Activated naive CD8-positive, alpha-beta T cell treated with anti-CD3 and anti-CD28 coated beads, Interleukin-2, amount 50 U/mL, for 24 hours (primary cell): ENCODE results near the gene SIK2.
"Not testable (repeated sequence)": the region's sequence is repeated elsewhere in the genome, so short reads cannot be mapped to it uniquely, and the experiment has no call there.

Experiments used
- ATAC-seq: fragments of 150-1000 bp; cut with Tn5 transposase; one replicate; pipeline ENCODE4 v1.10.0; 2021
- DNase-seq: peaks from one replicate; pipeline ENCODE4 v3.0.0; 2021
- H3K27ac Mint-ChIP-seq: one replicate; pipeline ENCODE4 v1.8.0; 2021; ENCODE audit warnings: mild to moderate bottlenecking, mixed read lengths
- H3K27me3 Mint-ChIP-seq: one replicate; pipeline ENCODE4 v1.8.0; 2021; ENCODE audit warnings: mixed read lengths
- H3K36me3 Mint-ChIP-seq: one replicate; pipeline ENCODE4 v1.8.0; 2021; ENCODE audit warnings: low read depth, mixed read lengths
- H3K4me1 Mint-ChIP-seq: one replicate; pipeline ENCODE4 v1.8.0; 2021; ENCODE audit warnings: mixed read lengths
- H3K4me3 Mint-ChIP-seq: one replicate; pipeline ENCODE4 v1.8.0; 2021; ENCODE audit warnings: mild to moderate bottlenecking, moderate library complexity, mixed read lengths
- H3K9me3 Mint-ChIP-seq: one replicate; pipeline ENCODE4 v1.8.0; 2021; ENCODE audit warnings: mixed read lengths

SIK2 gene

DNA sequence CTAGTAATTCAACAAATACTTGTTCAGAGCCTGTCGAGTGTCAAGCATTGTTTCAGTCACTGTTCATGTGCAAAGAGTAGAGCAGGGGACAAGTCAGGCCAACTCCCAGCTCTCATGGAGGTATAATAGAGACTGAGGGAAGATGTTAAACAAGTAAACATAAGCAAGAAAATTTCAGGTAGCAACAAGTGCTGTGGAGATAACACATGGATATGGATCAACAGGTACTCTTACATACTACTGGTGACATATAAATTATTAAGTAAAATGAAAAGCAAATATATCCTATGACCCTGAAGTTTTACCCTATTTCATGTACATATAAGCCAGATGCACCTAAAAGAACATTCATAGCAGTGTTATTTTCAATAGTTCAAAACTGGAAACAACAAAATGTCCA, 42.7 kb downstream of the SIK2 start:
- no peaks in the 10 kb centered on the region for H3K9me3 Mint-ChIP-seq
- peaks cover 2% of the 10 kb centered on the region for H3K4me1 Mint-ChIP-seq
- H3K27me3 Mint-ChIP-seq: no peaks in the 10 kb centered on the region
- no peak overlapping the region for H3K4me3 Mint-ChIP-seq
- no peak for DNase-seq
- H3K27ac Mint-ChIP-seq: no peak overlapping the region
- H3K36me3 Mint-ChIP-seq: peaks cover 5% of the 10 kb centered on the region
- ATAC-seq: no peak

DNA sequence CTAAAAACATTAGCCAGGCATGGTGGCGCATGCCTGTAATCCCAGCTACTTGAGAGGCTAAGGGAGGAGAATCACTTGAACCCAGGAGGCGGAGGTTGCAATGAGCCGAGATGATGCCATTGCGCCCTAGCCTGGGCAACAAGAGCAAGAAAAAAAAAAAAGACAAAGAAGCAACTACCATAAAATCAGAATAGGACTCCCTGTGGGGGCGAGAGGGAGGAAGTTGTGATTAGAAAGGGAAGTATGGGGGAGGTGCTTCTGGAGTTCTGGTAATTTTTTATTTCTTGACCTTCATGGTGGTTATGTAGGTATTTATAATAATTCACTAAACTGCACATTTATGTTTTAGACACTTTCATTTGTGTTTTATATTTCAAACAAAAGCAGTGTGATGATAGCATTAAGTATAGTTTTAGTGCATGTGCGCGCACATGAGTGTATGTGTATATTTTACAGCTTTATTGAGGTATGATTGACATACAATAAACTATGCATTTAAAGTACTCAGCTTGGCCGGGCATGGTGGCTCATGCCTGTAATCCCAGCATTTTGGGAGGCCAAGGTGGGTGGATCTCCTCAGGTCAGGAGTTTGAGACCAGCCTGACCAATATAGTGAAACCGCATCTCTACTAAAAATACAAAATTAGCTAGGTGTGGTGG, 43.5 kb downstream of the SIK2 start:
- DNase-seq (no peak), ATAC-seq (no peak)
- Mint-ChIP-seq H3K9me3 (no peaks in the 10 kb centered on the region), H3K27ac (no peak overlapping the region), H3K4me3 (no peak overlapping the region), H3K4me1 (peaks cover 2% of the 10 kb centered on the region), H3K36me3 (peaks cover 5% of the 10 kb centered on the region), H3K27me3 (no peaks in the 10 kb centered on the region)

DNA sequence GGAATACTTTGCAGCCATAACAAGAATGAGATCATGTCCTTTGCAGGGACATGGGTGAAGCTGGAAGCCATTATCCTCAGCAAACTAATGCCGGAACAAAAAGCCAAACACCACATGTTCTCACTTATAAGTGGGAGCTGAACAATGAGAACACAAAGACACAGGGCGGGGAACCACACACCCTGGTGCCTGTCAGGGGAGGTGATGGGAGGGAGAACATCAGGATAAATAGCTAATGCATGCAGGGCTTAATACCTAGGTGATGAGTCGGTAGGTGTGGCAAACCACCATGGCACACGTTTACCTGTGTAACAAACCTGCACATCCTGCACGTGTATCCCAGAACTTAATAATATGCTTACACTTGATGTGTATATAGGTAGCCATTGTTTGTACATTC, 49.1 kb downstream of the SIK2 start:
- H3K9me3 Mint-ChIP-seq, DNase-seq, H3K4me1 Mint-ChIP-seq, H3K4me3 Mint-ChIP-seq, ATAC-seq, H3K36me3 Mint-ChIP-seq, H3K27me3 Mint-ChIP-seq, H3K27ac Mint-ChIP-seq: not testable (repeated sequence)

DNA sequence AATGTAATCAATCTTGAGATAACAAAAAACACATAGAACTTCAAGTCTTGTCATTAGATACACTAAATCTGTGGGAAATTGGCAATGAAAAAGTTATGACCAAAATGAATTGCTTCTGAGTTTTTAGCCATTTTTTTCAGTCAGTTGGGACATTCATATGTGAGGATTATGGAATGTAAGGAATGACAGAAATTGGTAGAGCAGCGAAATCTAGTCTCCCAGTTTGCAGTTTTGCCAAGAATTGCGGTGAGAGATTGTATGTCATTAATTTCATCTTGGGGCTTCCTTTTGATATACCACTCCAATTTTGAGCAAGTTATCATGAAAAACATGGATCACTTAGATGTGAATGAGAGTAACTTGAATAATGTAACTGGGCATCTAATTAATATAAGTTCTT, 49.9 kb downstream of the SIK2 start:
- ATAC-seq (no peak), DNase-seq (no peak)
- Mint-ChIP-seq H3K27ac (no peak overlapping the region), H3K9me3 (no peaks in the 10 kb centered on the region), H3K27me3 (no peaks in the 10 kb centered on the region), H3K4me1 (peaks cover 3% of the 10 kb centered on the region), H3K4me3 (no peak overlapping the region), H3K36me3 (peaks cover 7% of the 10 kb centered on the region)

DNA sequence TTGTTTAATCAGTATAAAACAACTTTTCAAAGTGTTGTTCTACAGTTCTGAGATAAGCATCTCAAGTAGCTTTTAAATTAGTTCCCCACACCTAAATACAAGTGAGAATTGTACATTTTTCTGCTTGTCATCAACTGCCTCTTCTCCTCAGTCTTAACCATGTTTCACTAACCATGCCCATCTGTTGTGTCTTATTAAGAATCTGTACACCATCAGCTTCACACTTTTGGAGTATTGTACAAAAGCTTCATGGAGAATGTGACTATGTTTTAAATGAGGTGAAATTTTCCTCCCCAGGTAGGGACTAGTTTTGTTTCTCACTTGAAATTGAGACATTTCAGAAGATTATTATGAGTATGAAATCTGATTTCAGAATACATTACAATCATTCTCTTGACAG, 52.4 kb downstream of the SIK2 start:
- Mint-ChIP-seq H3K4me1 (peaks cover 3% of the 10 kb centered on the region), H3K9me3 (no peaks in the 10 kb centered on the region), H3K36me3 (peaks cover 7% of the 10 kb centered on the region), H3K4me3 (no peak overlapping the region), H3K27me3 (no peaks in the 10 kb centered on the region), H3K27ac (no peak overlapping the region)
- no peak for DNase-seq
- ATAC-seq: no peak

DNA sequence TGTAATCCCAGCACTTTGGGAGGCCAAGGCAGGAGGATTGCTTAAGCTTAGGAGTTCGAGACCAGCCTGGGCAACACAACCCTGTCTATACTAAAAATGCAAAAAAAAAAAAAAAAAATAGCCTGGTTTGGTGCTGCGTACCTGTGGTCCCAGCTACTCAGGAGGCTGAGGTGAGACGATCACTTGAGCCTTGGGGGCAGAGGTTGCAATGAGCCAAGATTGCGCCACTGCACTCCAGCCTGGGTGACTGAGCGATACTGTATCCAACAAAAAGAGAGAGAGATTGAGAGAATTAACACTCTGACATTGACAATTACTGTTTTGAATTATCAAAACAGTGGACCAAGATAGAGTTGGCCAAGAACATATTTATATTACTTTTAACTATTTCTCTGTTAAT, 53.7 kb downstream of the SIK2 start:
- DNase-seq (no peak), ATAC-seq (no peak)
- Mint-ChIP-seq H3K27ac (no peak overlapping the region), H3K36me3 (peaks cover 7% of the 10 kb centered on the region), H3K27me3 (no peaks in the 10 kb centered on the region), H3K9me3 (no peaks in the 10 kb centered on the region), H3K4me3 (no peak overlapping the region), H3K4me1 (peaks cover 3% of the 10 kb centered on the region)

DNA sequence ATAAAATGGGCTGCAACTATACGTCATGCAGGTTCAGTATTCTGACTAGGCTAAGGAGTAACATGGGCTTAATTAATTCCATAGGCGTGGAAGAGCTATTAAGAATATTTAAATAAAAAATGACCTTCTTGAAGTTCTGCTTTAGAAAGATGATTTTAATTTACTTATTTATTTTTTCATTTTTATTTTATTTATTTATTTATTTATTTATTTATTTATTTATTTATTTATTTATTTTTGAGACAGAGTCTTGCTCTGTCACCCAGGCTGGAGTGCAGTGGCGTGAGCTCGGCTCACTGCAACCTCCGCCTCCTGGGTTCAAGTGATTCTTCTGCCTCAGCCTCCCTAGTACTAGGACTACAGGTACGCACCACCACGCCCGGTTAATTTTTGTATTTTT, 55.7 kb downstream of the SIK2 start:
- H3K27me3 Mint-ChIP-seq, H3K4me1 Mint-ChIP-seq, H3K4me3 Mint-ChIP-seq, H3K27ac Mint-ChIP-seq, H3K9me3 Mint-ChIP-seq, ATAC-seq, DNase-seq: not testable (repeated sequence)
- peaks cover 12% of the 10 kb centered on the region for H3K36me3 Mint-ChIP-seq

DNA sequence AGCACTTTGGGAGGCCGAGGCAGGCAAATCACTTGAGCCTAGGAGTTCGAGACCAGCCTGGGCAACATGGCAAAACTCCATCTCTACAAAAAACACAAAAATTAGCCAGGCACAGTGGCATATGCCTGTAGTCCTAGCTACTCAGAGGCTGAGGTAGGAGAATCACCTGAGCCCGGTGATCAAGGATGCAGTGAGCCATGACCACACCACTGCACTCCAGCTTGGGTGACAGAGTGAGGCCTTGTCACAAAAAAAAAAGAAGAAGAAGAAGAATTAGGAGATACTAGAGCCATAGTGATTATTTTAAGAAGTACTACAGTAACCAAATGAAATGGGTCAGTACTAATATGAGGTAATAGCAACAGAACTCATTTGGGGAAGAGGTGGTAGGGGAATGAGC, 56.2 kb downstream of the SIK2 start:
- ATAC-seq, H3K4me3 Mint-ChIP-seq: not testable (repeated sequence)

DNA sequence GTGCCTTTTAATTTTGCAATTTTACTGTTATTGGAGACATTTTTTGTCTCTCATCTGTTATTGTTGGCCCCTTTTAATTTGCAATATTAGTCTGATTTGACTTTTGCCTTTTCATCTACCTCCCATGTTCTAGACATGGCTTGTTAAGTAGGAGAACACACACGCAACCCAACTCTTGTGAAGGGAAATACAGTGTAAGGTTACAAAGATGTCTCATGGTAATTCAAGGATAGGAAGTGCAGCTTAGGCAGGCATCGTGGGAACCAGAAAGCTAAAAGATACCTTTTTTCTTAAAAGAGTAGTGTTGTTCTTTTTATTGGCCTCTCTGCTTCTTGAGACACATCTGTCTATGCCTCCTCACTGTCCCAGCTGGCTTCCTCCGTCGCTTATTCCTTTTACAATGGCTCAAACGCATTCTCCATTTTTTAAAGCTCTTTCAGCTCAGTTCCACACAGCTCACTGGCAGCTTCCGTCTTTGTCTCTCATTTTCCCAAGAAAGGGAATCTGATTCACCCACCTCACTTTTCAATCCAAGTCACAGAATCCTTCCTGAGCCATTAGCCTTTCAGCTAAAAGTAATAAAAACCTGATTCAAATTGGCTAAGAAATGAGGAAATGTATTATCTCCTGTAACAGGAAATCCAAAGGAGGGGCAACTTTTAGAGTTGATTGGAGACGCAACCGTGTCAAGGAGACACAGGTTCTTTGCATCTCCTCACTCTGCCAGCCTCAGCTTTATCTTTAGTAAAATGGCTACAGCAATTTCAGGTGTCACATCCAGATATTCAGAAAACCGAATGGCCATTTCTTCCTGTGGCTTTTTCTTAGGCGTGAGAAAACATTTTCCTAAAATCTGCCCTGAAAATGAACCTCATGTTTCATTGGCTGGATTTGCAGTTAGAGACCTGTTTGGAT, 57.2 kb downstream of the SIK2 start:
- Mint-ChIP-seq H3K9me3 (no peaks in the 10 kb centered on the region), H3K27me3 (no peaks in the 10 kb centered on the region), H3K4me1 (peaks cover 3% of the 10 kb centered on the region), H3K36me3 (peaks cover 7% of the 10 kb centered on the region), H3K4me3 (no peak overlapping the region), H3K27ac (no peak overlapping the region)
- DNase-seq (no peak), ATAC-seq (no peak)

More for the DNA sequence above, 56.2 kb downstream of the SIK2 start:
- H3K4me1 Mint-ChIP-seq, DNase-seq, H3K27ac Mint-ChIP-seq, H3K36me3 Mint-ChIP-seq, H3K9me3 Mint-ChIP-seq, H3K27me3 Mint-ChIP-seq: not testable (repeated sequence)

DNA sequence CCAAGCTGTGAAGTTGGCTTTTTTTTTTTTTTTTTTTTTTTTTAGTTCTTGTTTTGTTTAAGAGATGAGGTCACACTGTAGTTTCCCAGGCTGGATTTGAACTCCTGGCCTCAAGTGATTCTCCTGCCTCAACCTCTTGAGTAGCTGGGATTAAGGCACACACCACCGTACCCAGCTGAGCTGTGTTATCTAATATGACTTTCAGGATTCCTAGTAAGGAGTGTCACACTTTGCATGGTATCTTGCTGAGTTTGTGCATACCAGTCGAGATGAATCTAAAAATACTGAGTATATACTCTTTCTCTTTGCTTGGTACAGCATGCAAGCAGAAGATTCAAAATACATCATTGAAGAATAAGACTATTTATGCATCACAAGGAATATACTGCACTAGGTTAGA, 58.6 kb downstream of the SIK2 start:
- ATAC-seq: no peak
- H3K4me3 Mint-ChIP-seq: no peak overlapping the region
- H3K4me1 Mint-ChIP-seq: peaks cover 2% of the 10 kb centered on the region
- no peaks in the 10 kb centered on the region for H3K9me3 Mint-ChIP-seq
- no peak for DNase-seq
- H3K36me3 Mint-ChIP-seq: peaks cover 7% of the 10 kb centered on the region
- H3K27me3 Mint-ChIP-seq: no peaks in the 10 kb centered on the region
- no peak overlapping the region for H3K27ac Mint-ChIP-seq

DNA sequence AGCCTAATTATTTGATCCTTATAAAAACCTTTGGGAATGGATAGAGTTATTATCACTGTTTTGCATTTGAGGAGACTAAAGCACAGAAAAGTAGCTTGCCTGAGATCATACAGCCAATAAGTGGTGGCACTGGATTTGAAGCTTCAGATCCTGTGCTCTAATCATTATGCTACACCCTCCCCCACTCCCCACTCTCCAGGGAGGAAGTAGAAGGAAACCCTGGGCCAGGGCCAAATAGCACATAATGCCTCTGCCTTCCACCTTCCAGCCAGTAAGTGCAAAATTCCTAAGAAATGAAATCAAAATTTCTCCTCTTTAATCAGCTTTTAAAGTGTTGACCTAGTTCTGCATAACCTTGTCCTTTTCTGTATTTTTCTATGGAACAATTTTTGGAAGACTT, 61.6 kb downstream of the SIK2 start:
- no peak for ATAC-seq
- H3K4me3 Mint-ChIP-seq: no peak overlapping the region

DNA sequence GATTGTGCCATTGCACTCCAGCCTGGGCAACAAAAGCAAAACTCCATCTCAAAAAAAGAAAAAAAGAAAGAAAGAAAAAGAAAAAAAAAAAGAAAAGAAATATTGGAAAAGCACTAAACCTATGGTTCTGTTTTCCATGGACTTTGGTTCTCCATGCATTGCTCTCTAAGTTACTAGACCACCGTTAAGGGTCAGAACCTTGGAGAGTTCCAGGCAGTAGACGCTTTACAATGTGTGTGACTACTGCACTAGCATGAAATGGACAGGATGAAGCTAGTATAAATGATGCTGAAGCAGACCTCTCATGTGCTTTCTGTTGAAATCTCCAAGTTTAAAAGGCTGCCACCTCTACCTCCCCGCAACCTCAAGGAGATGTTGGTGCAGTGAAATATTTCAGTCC, 63.5 kb downstream of the SIK2 start:
- Mint-ChIP-seq H3K9me3 (no peaks in the 10 kb centered on the region), H3K36me3 (peaks cover 7% of the 10 kb centered on the region), H3K27me3 (no peaks in the 10 kb centered on the region), H3K27ac (no peak overlapping the region), H3K4me1 (peaks cover 2% of the 10 kb centered on the region), H3K4me3 (no peak overlapping the region)
- ATAC-seq (no peak), DNase-seq (no peak)

More for the DNA sequence above, 61.6 kb downstream of the SIK2 start:
- Mint-ChIP-seq H3K27ac (no peak overlapping the region), H3K9me3 (no peaks in the 10 kb centered on the region), H3K27me3 (no peaks in the 10 kb centered on the region), H3K36me3 (peaks cover 7% of the 10 kb centered on the region), H3K4me1 (peaks cover 2% of the 10 kb centered on the region)
- DNase-seq: no peak

DNA sequence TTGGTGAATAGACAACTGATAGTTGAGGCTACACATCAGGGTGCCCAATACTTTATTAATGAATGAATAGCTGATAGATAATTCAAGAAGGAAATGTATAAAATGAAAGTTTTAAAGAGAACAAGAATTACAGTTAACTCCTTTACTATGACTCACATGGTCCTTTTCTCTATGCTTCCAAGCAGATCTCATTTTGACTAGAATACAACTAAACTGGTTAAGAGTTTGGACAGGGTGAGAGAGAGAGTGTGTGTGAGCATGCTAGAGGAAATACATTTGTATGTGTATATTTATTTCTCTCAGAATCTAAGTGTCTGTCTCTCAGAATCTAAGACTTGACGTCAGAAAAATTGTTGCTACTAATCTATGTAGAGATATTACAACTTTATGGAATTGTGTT, 66.7 kb downstream of the SIK2 start:
- Mint-ChIP-seq H3K27ac (no peak overlapping the region), H3K4me1 (peaks cover 9% of the 10 kb centered on the region), H3K9me3 (no peaks in the 10 kb centered on the region), H3K36me3 (peaks cover 15% of the 10 kb centered on the region), H3K4me3 (no peak overlapping the region), H3K27me3 (no peaks in the 10 kb centered on the region)
- ATAC-seq (no peak), DNase-seq (no peak)

DNA sequence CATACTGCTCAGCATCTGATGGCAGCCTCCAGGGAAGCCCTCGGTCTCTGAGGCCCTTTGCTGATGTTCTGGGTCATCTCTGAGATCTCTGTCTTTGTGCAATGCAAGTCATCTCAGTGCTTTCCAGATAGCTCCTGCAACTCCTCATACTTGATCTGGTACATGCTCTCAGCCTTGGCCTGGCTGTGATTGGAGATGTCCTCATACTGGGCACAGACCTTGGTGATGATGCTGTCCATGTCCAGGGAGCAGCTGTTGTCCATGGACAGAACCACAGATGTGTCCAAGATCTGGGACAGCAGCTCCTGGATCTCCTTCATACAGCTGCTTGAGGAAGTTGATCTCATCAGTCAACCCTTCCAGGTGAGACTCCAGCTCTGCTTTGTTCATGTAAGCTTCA, 69.1 kb downstream of the SIK2 start:
- DNase-seq: no peak
- Mint-ChIP-seq H3K4me3 (no peak overlapping the region), H3K27me3 (no peaks in the 10 kb centered on the region), H3K36me3 (peaks cover 31% of the 10 kb centered on the region), H3K27ac (no peak overlapping the region), H3K9me3 (no peaks in the 10 kb centered on the region), H3K4me1 (peaks cover 8% of the 10 kb centered on the region)
- no peak for ATAC-seq

DNA sequence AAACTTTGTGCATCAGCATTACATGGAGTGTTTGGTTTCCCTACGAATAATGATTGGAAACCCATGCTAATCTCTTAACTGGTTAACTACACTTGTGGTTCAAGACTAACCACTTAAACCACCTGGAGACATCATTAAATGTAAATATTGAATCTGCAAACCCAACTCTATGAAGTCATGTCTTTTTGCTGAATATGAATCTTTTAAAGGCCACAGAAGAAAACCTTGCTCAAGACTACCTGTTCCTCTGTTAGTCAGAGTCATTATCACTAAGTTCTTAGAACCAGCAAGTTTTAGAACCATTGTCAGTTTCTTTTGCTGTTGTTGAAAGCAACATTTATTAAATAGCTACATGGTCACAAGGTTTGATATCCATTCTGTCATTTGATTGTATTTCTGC, 70.7 kb downstream of the SIK2 start:
- no peak for DNase-seq
- Mint-ChIP-seq H3K4me3 (no peak overlapping the region), H3K27me3 (no peaks in the 10 kb centered on the region), H3K9me3 (no peaks in the 10 kb centered on the region), H3K36me3 (peaks cover 33% of the 10 kb centered on the region), H3K27ac (peak overlapping the region; percentile 29), H3K4me1 (peaks cover 8% of the 10 kb centered on the region)
- peak; percentile 65 for ATAC-seq
